ENCODE data around the gene OR52B2.
A peak's percentile ranks its signal among the peaks of the same experiment; 100 is the strongest.

The OR52B2 gene

GRCh38 chr11:6170226-6170625 lies at the start of gene OR52B2:
OR52B2 (minus strand) TSS chr11:6170326; CDS start chr11:6170326, 0 bp downstream.
- DNase-seq (ENCODE audit: low read depth in 2 of 2), result no peak

DNA sequence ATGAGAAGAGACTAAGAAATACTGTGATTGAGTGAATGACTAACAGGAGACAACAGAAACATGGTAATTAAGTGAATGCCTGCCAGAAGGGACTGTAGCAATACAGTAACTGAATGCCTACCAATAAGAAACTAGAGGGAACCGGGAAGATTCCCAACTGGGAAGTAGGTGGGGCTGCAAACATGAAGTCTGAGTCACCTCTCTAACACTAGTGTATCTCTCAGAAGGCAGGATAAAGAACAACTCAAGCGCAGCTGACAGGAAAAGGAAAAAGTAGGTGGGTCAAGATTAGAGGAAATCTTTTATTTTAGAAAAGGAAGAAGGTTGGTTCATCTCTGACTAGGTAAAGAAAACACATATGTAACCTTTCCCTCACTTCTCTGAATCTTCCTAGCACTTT lies 49.2 kb upstream of the OR52B2 start:
- no peak for DNase-seq (ENCODE audit: low read depth in 2 of 2)

DNA sequence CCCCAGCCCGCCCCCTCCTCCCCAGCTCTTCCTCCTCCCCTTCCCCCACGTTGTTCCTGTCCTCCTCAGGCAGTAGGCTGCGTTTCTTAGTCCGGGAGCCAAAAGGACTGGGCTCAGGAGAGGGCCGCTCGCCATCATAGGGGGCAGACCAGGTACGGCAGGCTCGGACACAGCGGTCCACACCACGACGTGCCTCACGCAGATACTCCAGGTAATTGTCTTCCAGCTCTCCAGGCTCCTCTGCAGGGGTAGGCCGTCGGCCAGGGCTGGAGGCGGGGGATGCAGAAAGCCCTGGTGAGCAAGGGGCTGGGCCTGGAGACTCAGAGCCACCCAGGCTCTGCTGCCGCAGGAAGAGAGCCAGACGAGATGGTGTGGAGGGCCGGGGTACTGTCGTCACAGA lies 47.6 kb upstream of the OR52B2 start:
- no peak for DNase-seq (ENCODE audit: low read depth in 2 of 2)

GRCh38 chr11:6216501-6216900 lies 46.4 kb upstream of the OR52B2 start:
- DNase-seq (ENCODE audit: low read depth in 2 of 2), result no peak

- no peak for DNase-seq (ENCODE audit: low read depth in 2 of 2)
Measured at GRCh38 chr11:6214530-6214929, 44.4 kb upstream of the OR52B2 start.

- no peak for DNase-seq (ENCODE audit: low read depth in 2 of 2)
Measured at GRCh38 chr11:6210274-6210955, 40.3 kb upstream of the OR52B2 start.

GRCh38 chr11:6209801-6210200 lies 39.7 kb upstream of the OR52B2 start:
- DNase-seq (ENCODE audit: low read depth in 2 of 2), result no peak

DNA sequence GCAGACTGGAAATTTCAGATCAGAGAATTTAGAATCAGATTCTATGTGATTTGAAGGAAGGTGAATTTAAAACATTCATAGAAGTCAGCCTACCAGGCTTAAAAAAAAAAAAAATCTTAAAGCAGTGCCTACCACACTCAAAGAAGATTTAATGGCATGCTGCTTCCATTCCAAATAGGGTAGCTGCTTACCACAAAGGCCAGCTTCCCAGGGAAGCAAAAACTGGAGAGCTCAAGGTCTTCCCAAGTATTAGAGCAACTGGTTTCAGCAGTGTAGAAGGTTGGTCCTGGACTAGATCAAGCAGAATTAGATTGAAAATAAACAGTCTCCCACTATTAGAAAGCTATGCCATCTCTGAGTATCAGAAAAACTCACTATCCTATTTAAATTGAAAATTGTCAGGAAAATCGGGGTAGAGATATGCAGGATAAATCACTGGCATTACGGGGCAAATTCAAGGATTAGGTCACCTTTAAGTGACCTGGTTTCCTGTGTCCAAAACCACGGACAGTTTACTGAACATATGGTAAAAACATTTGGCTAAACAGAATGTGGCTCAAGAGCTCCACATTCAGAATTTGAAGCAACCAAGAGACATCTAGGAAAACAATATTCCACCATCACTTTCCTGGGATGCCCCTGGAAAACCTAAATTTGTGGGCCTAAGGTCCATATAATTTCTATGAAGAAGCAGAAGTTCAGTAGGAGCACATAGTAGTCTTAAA lies 36.5 kb upstream of the OR52B2 start:
- DNase-seq (ENCODE audit: low read depth in 2 of 2), result no peak

DNA sequence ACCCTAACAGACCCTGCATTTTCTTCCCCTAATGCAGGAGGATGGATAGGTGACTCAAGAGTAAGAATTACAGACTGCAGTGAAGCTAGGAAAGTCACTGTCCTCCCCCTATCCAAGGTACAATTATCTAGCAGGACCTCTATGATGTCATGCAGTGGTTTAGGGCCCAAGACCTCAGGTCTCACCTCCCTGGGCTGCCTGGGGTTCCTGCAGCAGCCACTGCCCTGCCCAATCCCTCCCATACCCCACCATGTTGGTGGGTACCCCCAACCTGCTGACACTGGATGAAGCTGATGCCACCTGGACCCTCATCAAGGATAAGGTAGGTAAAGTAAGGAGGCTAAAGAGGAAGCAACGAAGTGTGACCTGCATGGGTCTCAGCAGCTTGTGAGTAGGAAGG lies 35.2 kb upstream of the OR52B2 start, which contains the start of gene C11orf42:
Gene C11orf42, plus strand, starts transcription at position 192 of the 400 bp plus-strand sequence. Its CDS starts 59 bp downstream, at position 251.
- no peak for DNase-seq (ENCODE audit: low read depth in 2 of 2)

DNA sequence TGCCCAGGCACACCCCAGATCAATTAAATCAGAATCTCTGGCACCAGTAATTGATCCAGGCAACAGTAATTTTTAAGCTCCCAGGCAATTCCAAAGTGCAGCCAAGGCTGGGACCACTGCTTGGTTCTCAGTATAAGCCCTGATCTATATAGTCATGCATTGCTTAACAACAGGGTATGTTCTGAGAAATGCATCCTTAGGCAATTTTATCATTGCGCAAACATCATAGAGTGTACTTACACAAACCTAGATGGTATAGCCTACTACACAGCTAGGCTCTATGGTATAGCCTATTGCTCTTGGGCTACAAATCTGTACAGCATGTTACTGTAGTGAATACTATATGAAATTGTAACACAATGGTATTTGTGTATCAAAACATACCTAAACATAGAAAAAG lies 34.6 kb upstream of the OR52B2 start:
- no peak for DNase-seq (ENCODE audit: low read depth in 2 of 2)

- DNase-seq (ENCODE audit: low read depth in 2 of 2), result no peak
Measured at GRCh38 chr11:6203327-6203726, 33.2 kb upstream of the OR52B2 start.

- DNase-seq (ENCODE audit: low read depth in 2 of 2), result no peak
Measured at GRCh38 chr11:6202041-6202440, 31.9 kb upstream of the OR52B2 start.

DNA sequence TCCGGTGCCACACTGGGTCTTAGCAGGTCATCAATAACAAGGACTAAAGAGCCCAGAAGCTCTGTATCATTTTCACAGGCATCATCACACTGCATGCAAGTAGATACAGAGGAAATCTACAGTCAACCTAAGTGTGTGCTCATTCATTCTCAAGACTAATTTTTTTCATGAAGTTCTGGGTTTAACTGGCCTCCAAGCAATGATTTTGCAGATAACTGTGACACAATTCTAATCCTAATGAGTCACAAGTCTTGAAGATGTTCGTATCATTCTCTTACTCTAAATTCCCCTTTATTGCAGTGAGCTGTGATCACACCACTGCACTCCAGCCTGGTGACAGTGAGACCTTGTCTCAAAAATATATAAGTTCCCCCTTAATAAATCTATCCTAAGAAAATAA lies 31.4 kb upstream of the OR52B2 start:
- DNase-seq (ENCODE audit: low read depth in 2 of 2), result no peak

DNA sequence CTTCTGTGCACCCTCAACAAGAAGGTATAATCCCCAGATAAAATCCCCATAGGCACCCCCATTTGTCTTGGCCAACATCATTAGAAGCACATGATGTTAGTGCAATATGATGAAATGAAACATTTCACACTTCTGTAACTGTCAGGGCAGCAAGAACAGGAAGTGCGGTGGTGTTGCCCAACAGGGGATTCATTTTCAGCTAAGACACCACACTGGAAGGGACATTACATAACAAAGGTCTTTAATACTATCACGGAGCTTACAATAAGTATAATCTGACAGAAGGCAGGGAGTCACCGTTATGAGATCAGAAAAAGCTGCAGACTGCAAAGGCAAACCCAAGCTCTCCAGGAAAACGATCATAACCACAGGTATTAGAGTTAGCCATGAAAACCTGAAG lies 30.8 kb upstream of the OR52B2 start:
- no peak for DNase-seq (ENCODE audit: low read depth in 2 of 2)

- DNase-seq (ENCODE audit: low read depth in 2 of 2), result no peak
Measured at GRCh38 chr11:6199174-6199810, 29.2 kb upstream of the OR52B2 start, which contains the start of gene OR52W1. OR52W1 (plus strand) TSS chr11:6199224; CDS start chr11:6199224, 0 bp downstream.

DNA sequence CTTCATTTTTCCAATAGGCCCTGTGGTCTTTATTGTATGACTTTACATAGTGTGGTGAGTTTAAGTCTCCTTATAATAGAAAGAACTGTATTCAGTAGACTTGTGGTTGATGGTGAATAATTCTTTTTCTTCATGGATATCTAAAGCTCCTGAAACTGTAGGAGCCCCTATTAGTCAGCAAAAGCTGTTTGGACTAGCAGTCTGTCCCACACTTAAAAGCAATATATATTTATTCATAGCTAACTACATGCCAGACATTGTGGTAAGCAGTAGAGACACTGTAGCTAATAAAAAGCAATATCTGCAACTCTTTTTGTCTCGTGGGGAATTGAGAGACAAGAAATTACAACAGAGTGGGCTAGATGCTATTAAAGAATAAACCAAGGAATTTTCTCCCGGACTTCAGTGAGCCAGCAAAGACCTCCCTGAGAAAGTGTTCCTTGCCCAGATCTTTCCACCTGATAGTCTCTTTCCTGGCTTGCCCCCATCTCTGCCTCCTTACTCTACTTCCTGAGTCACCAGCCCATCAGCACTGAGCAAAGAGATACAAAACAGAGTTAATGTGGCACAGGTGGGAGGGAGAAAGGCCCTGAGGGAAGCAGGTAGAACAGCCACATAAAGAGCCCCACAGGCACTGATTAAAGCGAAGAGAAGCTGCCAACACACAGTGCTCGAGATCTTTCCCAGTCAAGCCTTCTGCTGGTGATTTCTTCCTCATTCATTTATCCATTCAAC lies 27.5 kb upstream of the OR52B2 start:
- no peak for DNase-seq (ENCODE audit: low read depth in 2 of 2)

DNA sequence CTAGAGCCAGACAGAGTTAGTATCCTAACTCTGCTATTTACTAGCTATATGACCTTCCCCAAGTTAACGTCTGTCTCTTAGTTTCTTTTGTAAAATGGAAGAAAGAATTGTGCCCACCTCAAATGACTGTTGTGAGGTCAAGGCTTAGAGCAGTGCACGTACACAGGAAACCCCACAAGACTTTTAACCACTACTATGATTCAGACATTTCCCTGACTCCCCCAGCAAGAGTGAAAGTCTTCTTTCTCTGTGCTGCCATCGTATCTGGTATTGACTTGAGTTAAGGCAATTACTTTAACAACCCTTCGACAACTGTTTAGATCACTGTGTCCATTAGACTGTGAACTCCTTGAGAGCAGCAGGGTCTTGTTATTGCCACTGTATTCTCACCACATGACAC lies 26.3 kb upstream of the OR52B2 start:
- DNase-seq (ENCODE audit: low read depth in 2 of 2), result no peak

DNA sequence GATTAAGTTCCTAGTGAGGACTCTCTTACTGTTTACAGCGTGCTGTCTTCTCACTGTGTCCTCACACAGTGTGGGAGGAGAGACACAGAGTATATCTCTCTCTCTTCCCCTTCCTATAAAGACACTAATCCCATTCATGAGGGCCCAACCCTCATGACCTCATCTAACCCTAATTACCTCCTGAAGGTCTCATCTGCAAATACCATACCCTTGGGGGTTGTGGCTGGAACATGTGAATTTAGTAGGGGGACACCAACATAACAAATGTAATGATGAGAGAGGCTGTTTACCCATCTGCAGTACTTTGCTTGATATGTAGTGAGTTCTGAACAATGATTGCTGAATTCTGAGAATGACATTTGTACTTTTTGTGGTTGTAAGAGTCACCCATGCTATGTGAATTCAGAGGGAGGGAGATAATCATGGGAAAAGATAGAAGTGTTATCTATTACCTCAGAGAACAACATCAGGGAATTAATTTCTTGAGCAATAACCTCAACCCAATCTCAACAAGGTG lies 24.0 kb upstream of the OR52B2 start:
- no peak for DNase-seq (ENCODE audit: low read depth in 2 of 2)

DNA sequence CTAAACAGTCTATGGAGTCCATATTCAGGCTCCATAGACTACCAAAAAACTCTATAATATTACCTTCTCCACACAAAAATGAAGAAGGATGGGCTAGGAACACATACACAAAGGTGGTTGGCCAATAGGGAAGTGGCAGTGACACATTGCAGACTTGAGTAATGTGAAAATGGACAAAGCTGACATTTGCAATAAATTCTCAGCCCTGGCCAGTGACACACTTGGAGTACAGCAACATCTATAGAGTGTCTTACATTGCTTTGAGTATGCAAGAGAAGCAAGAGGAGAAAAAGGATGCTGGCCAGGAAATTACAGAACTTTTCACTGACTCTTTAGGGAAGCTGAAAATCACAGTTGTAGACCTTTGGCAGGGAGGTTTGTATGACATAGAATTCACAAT lies 21.6 kb upstream of the OR52B2 start:
- DNase-seq (ENCODE audit: low read depth in 2 of 2), result no peak

- DNase-seq (ENCODE audit: low read depth in 2 of 2), result no peak
Measured at GRCh38 chr11:6175440-6175839, 5.3 kb upstream of the OR52B2 start.

- peak in 1 of 2 donors; percentile 3 for DNase-seq (ENCODE audit: low read depth in 2 of 2)
Measured at GRCh38 chr11:6156628-6157359, 13.3 kb downstream of the OR52B2 start.
